Sigmoid colon (tissue), 4 donors: Measurements from ENCODE around the gene USP15.

Source experiments
- POLR2A ChIP-seq, 2 donors: fragments of 450-650 bp; IDR thresholded peaks; one replicate each; pipeline ENCODE4 v1.6.1; 2016; ENCODE audit warnings: antibody characterized with exemption in 2 of 2, mild to moderate bottlenecking in 2 of 2, moderate library complexity in 2 of 2
- POLR2AphosphoS5 ChIP-seq, 4 donors: sonication (generic); formaldehyde crosslinking; IDR thresholded peaks; one replicate each; pipeline ENCODE4 v1.6.1; 2017; ENCODE audit warnings: antibody characterized with exemption in 4 of 4
- TF ChIP-seq, protein P1 (sequence below), 4 experiments: fragments of 450-650 bp in 3 of 4; fragments of 200-600 bp in 1 of 4; IDR thresholded peaks; one replicate each; pipeline ENCODE4 v1.5.1; 2016 to 2019; ENCODE audit warnings: antibody characterized with exemption in 4 of 4, mild to moderate bottlenecking in 3 of 4, moderate library complexity in 2 of 4

DNA sequence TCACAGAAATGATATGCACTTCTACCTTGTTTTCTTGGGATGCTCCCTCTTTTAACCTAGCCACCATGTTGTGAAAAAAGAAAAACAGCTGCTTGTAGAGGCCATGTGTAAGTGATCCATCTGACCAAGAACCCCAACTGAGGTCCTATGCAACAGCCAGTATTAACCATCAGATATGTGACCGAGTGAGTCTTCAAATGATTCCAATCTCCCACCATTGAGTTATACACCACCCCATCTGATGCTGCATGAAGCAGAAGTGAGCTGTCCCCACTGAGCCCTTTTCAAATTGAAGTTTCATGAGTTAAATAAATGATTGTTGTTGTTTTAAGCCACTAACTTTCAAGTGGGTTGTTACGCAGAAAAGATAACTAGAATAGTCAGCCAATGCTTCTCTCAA is 20.6 kb upstream of the USP15 start:
- TF ChIP-seq, protein P1, sequence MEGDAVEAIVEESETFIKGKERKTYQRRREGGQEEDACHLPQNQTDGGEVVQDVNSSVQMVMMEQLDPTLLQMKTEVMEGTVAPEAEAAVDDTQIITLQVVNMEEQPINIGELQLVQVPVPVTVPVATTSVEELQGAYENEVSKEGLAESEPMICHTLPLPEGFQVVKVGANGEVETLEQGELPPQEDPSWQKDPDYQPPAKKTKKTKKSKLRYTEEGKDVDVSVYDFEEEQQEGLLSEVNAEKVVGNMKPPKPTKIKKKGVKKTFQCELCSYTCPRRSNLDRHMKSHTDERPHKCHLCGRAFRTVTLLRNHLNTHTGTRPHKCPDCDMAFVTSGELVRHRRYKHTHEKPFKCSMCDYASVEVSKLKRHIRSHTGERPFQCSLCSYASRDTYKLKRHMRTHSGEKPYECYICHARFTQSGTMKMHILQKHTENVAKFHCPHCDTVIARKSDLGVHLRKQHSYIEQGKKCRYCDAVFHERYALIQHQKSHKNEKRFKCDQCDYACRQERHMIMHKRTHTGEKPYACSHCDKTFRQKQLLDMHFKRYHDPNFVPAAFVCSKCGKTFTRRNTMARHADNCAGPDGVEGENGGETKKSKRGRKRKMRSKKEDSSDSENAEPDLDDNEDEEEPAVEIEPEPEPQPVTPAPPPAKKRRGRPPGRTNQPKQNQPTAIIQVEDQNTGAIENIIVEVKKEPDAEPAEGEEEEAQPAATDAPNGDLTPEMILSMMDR (IDR thresholded peaks at IDR 0.05) = no peak
- no peak for TF ChIP-seq POLR2AphosphoS5 (IDR thresholded peaks at IDR 0.05)
- TF ChIP-seq POLR2A (IDR thresholded peaks at IDR 0.05) = no peak
